Measurements from ENCODE around the gene CEND1. TPM values are rescaled to one million over a fixed set of nuclear protein-coding genes. Genes with fewer than 3 reads are reported as not detected.
"Not testable (repeated sequence)": the region's sequence is repeated elsewhere in the genome, so short reads cannot be mapped to it uniquely, and the experiment has no call there.

The CEND1 gene
- total RNA-seq, 1 donor from 2014 or later: 0.60 TPM

DNA sequence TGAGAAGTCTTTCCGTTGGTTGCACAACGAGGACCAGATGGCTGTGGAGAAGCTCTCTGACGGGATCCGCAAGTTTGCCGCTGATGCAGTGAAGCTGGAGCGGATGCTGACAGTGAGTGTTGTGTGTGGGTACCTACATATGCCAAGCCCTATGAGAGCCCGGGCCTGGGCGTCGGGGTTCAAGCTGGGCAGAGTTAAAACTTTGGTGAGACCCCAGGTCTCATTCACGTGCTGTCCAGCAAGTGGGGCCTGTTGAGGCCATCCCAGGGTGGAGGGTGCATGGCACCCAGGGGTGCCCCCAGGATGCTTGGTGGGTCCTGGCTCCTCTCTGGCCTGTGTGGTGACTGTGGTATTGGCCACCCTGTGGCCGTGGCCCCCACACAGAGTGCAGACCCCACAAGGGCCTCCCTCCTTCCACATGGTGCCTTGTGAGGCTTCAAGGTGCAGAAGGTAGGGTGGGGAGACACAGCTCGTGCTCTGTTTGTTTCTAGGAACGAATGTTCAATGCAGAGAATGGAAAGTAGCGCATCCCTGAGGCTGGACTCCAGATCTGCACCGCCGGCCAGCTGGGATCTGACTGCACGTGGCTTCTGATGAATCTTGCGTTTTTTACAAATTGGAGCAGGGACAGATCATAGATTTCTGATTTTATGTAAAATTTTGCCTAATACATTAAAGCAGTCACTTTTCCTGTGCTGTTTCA is 25.4 kb downstream of the CEND1 start:
- no peak for DNase-seq (ENCODE audit: low read depth)

- DNase-seq (ENCODE audit: low read depth): no peak
Measured at GRCh38 chr11:763549-764321, 26.2 kb downstream of the CEND1 start.

GRCh38 chr11:763073-763463 is 26.8 kb downstream of the CEND1 start:
- DNase-seq (ENCODE audit: low read depth): no peak

DNA sequence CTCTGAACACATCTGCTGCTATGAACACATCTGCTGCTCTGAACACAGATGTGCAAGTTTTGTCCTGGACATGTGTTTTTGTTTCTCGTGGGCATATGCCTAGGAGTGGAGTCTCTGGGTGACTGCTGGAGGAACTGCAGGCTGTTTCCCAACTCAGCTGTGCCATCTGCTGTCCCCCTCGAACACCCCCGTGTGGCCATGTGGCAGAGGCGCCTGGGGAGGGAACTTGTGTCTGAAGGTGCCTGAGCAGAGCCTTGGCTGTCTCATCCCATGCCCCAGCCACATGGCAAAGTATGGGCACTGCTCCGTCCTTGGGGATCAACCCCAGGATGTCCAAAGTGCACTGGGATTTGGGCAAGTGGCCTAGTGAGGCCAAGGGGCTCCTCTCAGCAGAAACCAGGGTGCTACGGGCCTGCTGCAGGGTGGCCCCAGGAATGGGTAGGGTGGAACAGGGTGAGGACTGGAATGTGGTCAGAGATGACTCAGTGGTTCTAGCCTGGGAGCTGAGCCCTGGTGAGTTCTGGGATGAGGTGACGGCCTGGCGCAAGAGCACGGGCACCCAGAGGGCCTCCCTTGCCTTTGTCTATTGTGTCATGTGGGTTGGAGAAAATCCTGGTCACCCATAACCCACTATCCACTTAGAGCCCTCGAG is 27.3 kb downstream of the CEND1 start:
- DNase-seq (ENCODE audit: low read depth): peak; percentile 78

DNA sequence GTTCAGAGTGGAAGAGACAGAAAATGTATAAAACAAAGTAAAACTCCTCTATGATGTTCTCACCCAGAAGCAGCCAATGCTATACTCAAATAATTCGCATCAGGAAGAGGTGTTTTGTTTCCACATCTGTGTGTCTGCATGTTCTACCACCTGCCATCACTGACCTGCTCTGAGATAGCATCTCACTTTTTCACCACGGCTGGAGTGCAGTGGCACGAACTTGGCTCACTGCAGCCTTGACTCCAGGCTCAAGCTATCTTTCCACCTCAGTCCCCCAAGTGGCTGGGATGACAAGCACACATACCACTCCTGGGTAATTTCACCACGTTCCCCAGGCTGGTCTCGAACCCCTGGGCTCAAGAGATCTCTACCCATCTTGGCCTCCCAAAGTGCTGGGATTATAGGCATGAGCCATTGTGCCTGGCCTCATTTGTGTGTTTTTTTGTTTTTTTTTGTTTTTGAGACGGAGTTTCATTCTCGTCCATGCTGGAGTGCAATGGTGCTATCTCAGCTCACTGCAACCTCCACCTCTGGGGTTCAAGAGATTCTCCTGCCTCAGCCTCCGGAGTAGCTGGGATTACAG is 28.3 kb downstream of the CEND1 start:
- DNase-seq (ENCODE audit: low read depth): no peak

- DNase-seq (ENCODE audit: low read depth): no peak
Measured at GRCh38 chr11:760236-760635, 29.7 kb downstream of the CEND1 start.

- DNase-seq (ENCODE audit: low read depth): no peak
Measured at GRCh38 chr11:749731-750130, 40.2 kb downstream of the CEND1 start.

DNA sequence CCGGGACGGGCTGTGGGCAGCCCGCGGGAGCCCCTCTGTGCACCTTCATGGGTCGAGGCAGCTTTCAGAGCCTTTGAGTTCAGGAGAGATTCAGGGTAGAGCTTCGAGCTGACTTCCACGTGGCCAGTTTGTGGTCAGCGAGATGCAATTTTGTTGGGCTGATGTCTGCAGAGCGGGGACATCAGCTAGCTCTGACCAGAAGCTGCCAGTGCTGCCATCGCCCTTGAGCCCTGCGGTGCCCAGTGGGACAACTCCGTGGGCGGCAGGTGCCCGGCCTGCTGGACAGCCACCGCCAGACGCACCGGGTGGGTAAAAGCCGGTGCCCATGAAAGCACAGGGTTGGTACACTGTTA is 41.9 kb downstream of the CEND1 start:
- no peak for DNase-seq (ENCODE audit: low read depth)

DNA sequence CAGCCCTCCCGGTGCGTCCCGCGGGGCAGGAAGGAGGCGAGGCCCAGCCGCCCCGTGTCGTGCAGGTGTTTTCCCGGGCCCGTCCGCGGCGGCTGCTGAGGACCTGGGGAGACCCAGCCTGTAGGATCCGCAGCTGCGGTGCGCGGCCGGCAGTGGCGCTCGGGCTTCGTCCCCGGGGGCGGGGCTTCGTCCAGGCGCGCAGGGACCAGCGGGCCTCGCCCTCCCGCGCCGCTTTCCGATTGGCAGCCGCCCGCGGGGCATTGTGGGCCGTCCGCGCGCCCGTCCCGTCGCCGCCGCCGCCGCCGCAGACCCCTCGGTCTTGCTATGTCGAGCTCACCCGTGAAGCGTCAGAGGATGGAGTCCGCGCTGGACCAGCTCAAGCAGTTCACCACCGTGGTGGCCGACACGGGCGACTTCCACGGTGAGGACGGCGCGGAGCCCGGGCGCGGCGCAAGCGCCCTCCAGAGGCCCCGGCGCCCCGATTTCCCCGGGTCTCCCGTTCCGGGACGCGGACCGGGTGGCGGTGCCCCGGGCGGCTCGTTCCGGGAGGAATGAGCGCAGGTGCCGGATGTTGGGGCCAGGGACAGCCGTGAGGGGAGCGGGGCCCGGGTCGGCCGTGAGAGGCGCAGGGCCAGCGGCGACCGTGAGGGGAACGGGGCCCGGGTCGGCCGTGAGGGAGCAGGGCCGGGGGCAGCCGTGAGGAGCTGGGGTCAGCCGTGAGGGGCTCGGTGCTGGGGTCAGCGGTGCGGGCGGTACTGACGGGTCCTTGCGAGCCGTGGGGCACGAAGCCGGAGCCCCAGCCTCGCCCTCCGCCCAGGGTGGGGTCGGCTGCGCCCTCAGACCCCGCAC is 42.5 kb downstream of the CEND1 start, which contains the start of gene TALDO1:
Gene TALDO1 (plus strand): TSS at position 307 of the 849 bp plus-strand sequence. CDS start 18 bp downstream, at position 325.
- peak; percentile 50 for DNase-seq (ENCODE audit: low read depth)

- peak; percentile 48 for DNase-seq (ENCODE audit: low read depth)
Measured at GRCh38 chr11:746289-747157, 43.4 kb downstream of the CEND1 start.

DNA sequence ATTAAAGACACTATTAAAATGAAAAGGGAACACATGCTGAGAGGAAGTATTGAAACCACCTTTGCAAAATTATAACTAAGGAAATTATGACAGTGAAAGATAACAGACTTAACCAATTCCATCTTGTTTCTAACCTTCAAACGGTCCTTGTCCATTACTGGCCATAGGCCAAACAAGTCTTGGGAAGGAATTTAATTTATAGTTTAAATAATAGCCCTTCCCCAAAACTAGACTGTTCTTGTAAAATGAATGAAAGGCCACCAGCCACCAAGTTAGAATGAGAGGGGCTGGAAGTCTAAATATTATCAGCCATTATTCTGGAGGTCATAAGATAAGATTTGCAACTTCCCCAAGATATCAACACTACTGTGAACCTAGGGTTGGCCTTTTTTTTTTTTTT is 44.5 kb downstream of the CEND1 start:
- no peak for DNase-seq (ENCODE audit: low read depth)

DNA sequence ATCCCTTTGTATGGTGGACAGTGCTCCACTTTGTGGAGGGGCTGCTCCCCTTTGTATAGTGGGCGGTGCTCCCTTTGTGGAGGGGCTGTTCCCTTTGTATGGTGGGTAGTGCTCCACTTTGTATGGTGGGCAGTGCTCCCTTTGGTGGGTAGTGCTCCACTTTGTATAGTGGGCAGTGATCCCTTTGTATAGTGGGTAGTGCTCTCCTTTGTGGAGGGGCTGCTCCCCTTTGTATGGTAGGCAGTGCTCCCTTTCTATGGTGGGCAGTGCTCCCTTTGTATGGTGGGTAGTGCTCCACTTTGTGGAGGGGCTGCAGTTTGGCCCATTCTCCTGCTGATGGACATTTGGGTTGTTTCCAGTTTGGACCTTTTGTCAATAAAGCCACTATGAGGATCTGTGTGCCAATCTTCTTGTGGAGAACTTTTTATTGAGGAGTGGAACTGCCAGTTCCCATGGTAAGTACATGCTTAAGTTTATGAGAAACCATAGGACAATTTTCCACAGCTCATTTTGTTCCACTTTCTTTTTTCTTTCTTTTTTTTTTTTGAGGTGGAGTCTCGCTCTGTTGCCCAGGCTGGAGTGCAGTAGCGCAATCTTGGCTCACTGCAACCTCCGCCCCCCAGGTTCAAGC is 47.2 kb downstream of the CEND1 start:
- DNase-seq (ENCODE audit: low read depth): no peak

GRCh38 chr11:742156-742546 is 47.7 kb downstream of the CEND1 start:
- DNase-seq (ENCODE audit: low read depth): no peak

- DNase-seq (ENCODE audit: low read depth): not testable (repeated sequence)
Measured at GRCh38 chr11:737899-738298, 52.0 kb downstream of the CEND1 start.

DNA sequence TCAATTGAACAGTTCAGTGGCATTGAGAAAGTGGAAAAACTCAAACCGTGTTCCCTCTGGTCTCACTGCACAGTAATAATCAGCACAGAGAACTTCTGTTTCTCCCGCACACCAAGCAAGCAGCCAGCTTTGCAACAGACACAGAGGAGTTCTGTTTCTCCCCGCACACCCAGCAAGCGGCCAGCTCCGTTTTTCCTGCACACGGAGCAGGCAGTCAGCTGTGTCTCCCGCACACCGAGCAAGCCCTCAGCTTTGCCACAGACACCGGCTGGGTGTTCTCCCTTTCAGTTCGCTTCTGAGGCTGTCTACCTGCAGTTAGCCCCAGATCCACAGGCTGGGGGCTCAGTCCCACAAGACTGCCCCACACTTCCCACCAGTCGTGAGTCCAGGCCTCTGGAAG is 52.5 kb downstream of the CEND1 start:
- DNase-seq (ENCODE audit: low read depth): no peak

Other genes starting within 250 kb of the CEND1 start
- gene LMNTD2, start 229.4 kb downstream of the CEND1 start, total RNA-seq: 0.69 and 1.7 TPM in 2 replicates
- gene RASSF7, start 229.1 kb downstream of the CEND1 start, total RNA-seq: 65.7 and 110 TPM in 2 replicates
- 27.4 and 40.9 TPM in 2 replicates for gene PHRF1, start 213.6 kb downstream of the CEND1 start, total RNA-seq
- gene IRF7, start 174.1 kb downstream of the CEND1 start, total RNA-seq: 17.1 and 23.3 TPM in 2 replicates
- 0.15 TPM in 1 of 2 replicates, not detected in the other for gene CDHR5, start 165.1 kb downstream of the CEND1 start, total RNA-seq
- not detected in 2 replicates for gene SCT, start 162.9 kb downstream of the CEND1 start, total RNA-seq
- gene DRD4, start 152.8 kb downstream of the CEND1 start, total RNA-seq: 0.10 TPM in 1 of 2 replicates, not detected in the other
- gene DEAF1, start 94.9 kb downstream of the CEND1 start, total RNA-seq: 27.6 and 62.7 TPM in 2 replicates
- 3.6 and 7.7 TPM in 2 replicates for gene TMEM80, start 94.3 kb downstream of the CEND1 start, total RNA-seq
- 235 and 376 TPM in 2 replicates for gene EPS8L2, start 83.9 kb downstream of the CEND1 start, total RNA-seq
- gene TALDO1, start 42.6 kb downstream of the CEND1 start, total RNA-seq: 188 and 419 TPM in 2 replicates
- 16.7 and 38.0 TPM in 2 replicates for gene GATD1, start 12.6 kb downstream of the CEND1 start, total RNA-seq
- 16.3 and 22.6 TPM in 2 replicates for gene SLC25A22, start 8.2 kb upstream of the CEND1 start, total RNA-seq
- 3.1 and 6.9 TPM in 2 replicates for gene PIDD1, start 15.1 kb upstream of the CEND1 start, total RNA-seq
- gene RPLP2, start 19.9 kb upstream of the CEND1 start, total RNA-seq: 167 and 180 TPM in 2 replicates
- 19.3 and 60.1 TPM in 2 replicates for gene PNPLA2, start 28.8 kb upstream of the CEND1 start, total RNA-seq
- gene CRACR2B, start 37.8 kb upstream of the CEND1 start, total RNA-seq: 3.7 and 6.4 TPM in 2 replicates
- gene CD151, start 42.9 kb upstream of the CEND1 start, total RNA-seq: 831 and 921 TPM in 2 replicates
- 38.0 and 64.1 TPM in 2 replicates for gene POLR2L, start 52.4 kb upstream of the CEND1 start, total RNA-seq
- 85.4 and 86.2 TPM in 2 replicates for gene TSPAN4, start 52.8 kb upstream of the CEND1 start, total RNA-seq
- 35.3 and 83.9 TPM in 2 replicates for gene CHID1, start 120.7 kb upstream of the CEND1 start, total RNA-seq
- gene AP2A2, start 135.8 kb upstream of the CEND1 start, total RNA-seq: 20.1 and 97.3 TPM in 2 replicates
- gene MUC6, start 246.6 kb upstream of the CEND1 start, total RNA-seq: not detected in 2 replicates